ENCODE results near the gene PGAM5.

- TF ChIP-seq EZH2phosphoT487 (IDR thresholded peaks at IDR 0.05; ENCODE audit: insufficient read depth, low read depth) (no peak), EZH2 (IDR thresholded peaks at IDR 0.05; ENCODE audit: insufficient read depth, poor library complexity, severe bottlenecking) (no peak)
Observed at GRCh38 chr12:132759359-132759758, 48.7 kb downstream of the PGAM5 start.
